ENCODE data around the gene ATP9B. TPM values are rescaled to one million over a fixed set of nuclear protein-coding genes. Genes with fewer than 3 reads are reported as not detected.

The ATP9B gene
- polyA plus RNA-seq, 3 donors = 7.2 to 20.3 (median 14.0) TPM

- H3K4me1 ChIP-seq (ENCODE audit: control insufficient read depth in 1 of 2, insufficient read depth in 2 of 2, low read length in 2 of 2) = no peaks in the 10 kb centered on the region
- H3K27me3 ChIP-seq (ENCODE audit: control insufficient read depth in 2 of 2, insufficient read depth in 2 of 2, low read length in 2 of 2) = no peaks in the 10 kb centered on the region
- H3K27me3 Mint-ChIP-seq (ENCODE audit: low read depth in 3 of 3) = no peaks in the 10 kb centered on the region
- no peak overlapping the region for H2AFZ ChIP-seq (ENCODE audit: insufficient read depth, low read depth, low read length, poor library complexity, severe bottlenecking)
- 100% methylated on average over 7 of the region's 9 CpGs for WGBS (ENCODE audit: insufficient coverage)
- peaks cover 6 to 15% (median 12%) of the 10 kb centered on the region in 7 donors for H3K9me3 Mint-ChIP-seq
- no peak overlapping the region for H3K27ac Mint-ChIP-seq
- H3K9me3 ChIP-seq (replicated peaks in 1 of 2; ENCODE audit: control insufficient read depth in 1 of 2, insufficient read depth in 1 of 2, low read length in 2 of 2) = peaks cover 11 to 12% of the 10 kb centered on the region in 2 donors
- DNase-seq = no peak
- H3K4me3 Mint-ChIP-seq = no peak overlapping the region
- H3K4me2 ChIP-seq (replicated peaks; ENCODE audit: extremely low read depth, low read length, poor library complexity, severe bottlenecking) = no peak overlapping the region
- intact Hi-C loops (cut with micrococcal nuclease) = no loop called here
- TF ChIP-seq, protein P1, sequence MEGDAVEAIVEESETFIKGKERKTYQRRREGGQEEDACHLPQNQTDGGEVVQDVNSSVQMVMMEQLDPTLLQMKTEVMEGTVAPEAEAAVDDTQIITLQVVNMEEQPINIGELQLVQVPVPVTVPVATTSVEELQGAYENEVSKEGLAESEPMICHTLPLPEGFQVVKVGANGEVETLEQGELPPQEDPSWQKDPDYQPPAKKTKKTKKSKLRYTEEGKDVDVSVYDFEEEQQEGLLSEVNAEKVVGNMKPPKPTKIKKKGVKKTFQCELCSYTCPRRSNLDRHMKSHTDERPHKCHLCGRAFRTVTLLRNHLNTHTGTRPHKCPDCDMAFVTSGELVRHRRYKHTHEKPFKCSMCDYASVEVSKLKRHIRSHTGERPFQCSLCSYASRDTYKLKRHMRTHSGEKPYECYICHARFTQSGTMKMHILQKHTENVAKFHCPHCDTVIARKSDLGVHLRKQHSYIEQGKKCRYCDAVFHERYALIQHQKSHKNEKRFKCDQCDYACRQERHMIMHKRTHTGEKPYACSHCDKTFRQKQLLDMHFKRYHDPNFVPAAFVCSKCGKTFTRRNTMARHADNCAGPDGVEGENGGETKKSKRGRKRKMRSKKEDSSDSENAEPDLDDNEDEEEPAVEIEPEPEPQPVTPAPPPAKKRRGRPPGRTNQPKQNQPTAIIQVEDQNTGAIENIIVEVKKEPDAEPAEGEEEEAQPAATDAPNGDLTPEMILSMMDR (IDR thresholded peaks at IDR 0.05) = no peak
- no peaks in the 10 kb centered on the region for H3K79me2 ChIP-seq (ENCODE audit: insufficient read depth, low read length)
- peaks cover 8 to 36% of the 10 kb centered on the region in 2 donors for H3K36me3 ChIP-seq (replicated peaks in 1 of 2; ENCODE audit: control insufficient read depth in 1 of 2, insufficient read depth in 2 of 2, low read length in 2 of 2)
- no peaks in the 10 kb centered on the region for H4K20me1 ChIP-seq (ENCODE audit: insufficient read depth, low read length)
- peaks cover 24 to 62% of the 10 kb centered on the region in 2 donors for H3K36me3 Mint-ChIP-seq
- no peak overlapping the region for H3K4me3 ChIP-seq (replicated peaks in 1 of 3; ENCODE audit: low read depth in 2 of 3, low read length in 3 of 3)
- H3K9ac ChIP-seq (ENCODE audit: insufficient read depth, low read length, poor library complexity, severe bottlenecking) = no peak overlapping the region
- H3K4me1 Mint-ChIP-seq = no peaks in the 10 kb centered on the region
- H3K27ac ChIP-seq (ENCODE audit: low read depth in 1 of 2, low read length in 2 of 2) = no peak overlapping the region
These were observed 254.3 kb downstream of the ATP9B start for GRCh38 chr18:79323471-79323870.

DNA sequence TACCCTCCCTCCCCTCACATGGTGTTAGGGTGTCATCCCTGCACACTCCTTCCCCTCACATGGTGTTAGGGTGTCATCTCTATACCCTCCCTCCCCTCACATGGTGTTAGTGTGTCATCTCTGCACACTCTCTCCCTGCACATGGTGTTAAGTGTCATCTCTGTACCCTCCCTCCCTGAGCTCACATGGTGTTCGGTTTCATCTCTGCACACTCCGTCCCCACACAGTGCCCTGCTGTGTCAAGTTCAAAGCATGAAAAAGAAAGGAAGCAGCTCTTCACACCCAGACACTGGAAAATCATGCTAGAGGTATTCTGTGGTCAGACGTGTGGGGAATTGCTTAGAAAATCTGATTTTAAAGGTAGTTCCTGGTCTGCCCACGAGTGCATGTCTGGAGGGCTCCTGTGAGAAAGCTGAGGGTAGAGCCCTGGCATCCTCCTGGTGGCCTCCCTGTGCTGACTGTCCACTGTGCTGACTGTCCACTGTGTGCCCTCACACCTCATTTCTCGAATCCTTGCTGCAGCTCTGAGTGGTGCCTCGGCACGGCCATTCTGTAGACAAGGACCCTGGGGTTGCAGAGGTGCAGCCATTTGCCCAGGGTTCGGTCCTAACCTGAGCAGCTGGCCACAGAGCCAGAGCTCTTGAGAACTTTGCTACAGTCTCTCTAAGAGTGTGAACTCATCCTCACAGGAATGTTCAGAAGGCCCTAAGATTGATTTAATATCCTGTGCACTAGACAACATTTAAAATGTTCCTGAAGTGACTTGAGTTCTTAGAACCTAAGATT, 257.4 kb downstream of the ATP9B start:
- Mint-ChIP-seq H3K36me3 (peaks cover 42 to 66% of the 10 kb centered on the region in 2 donors), H3K4me1 (no peaks in the 10 kb centered on the region), H3K9me3 (peaks cover 6 to 15% (median 12%) of the 10 kb centered on the region in 7 donors), H3K27me3 (ENCODE audit: low read depth in 3 of 3) (no peaks in the 10 kb centered on the region), H3K27ac (no peak overlapping the region), H3K4me3 (no peak overlapping the region)
- intact Hi-C loops (cut with micrococcal nuclease) = no loop called here
- Histone ChIP-seq H3K27ac (ENCODE audit: low read depth in 1 of 2, low read length in 2 of 2) (no peak overlapping the region), H3K27me3 (ENCODE audit: control insufficient read depth in 2 of 2, insufficient read depth in 2 of 2, low read length in 2 of 2) (no peaks in the 10 kb centered on the region), H3K79me2 (ENCODE audit: insufficient read depth, low read length) (no peaks in the 10 kb centered on the region), H3K4me3 (replicated peaks in 1 of 3; ENCODE audit: low read depth in 2 of 3, low read length in 3 of 3) (no peak overlapping the region), H3K9me3 (replicated peaks in 1 of 2; ENCODE audit: control insufficient read depth in 1 of 2, insufficient read depth in 1 of 2, low read length in 2 of 2) (peaks cover 11 to 12% of the 10 kb centered on the region in 2 donors), H3K36me3 (replicated peaks in 1 of 2; ENCODE audit: control insufficient read depth in 1 of 2, insufficient read depth in 2 of 2, low read length in 2 of 2) (peaks cover 20 to 61% of the 10 kb centered on the region in 2 donors), H3K4me2 (replicated peaks; ENCODE audit: extremely low read depth, low read length, poor library complexity, severe bottlenecking) (no peak overlapping the region), H2AFZ (ENCODE audit: insufficient read depth, low read depth, low read length, poor library complexity, severe bottlenecking) (no peak overlapping the region), H4K20me1 (ENCODE audit: insufficient read depth, low read length) (no peaks in the 10 kb centered on the region), H3K4me1 (ENCODE audit: control insufficient read depth in 1 of 2, insufficient read depth in 2 of 2, low read length in 2 of 2) (no peaks in the 10 kb centered on the region), H3K9ac (ENCODE audit: insufficient read depth, low read length, poor library complexity, severe bottlenecking) (no peak overlapping the region)
- TF ChIP-seq, protein P1 (IDR thresholded peaks at IDR 0.05) = no peak
- DNase-seq = no peak
- 98% methylated on average over 6 of the region's 8 CpGs for WGBS (ENCODE audit: insufficient coverage)

All from CD14-positive monocyte (primary cell).